Transverse colon (tissue), 4 donors: ENCODE results near the gene PEX13.

ENCODE experiments used
- POLR2A ChIP-seq: fragments of 450-650 bp; IDR thresholded peaks from one replicate; pipeline ENCODE4 v1.6.1; 2016; ENCODE audit warnings: antibody characterized with exemption, mild to moderate bottlenecking, moderate library complexity
- POLR2AphosphoS5 ChIP-seq, 3 donors: sonication (generic); formaldehyde crosslinking; IDR thresholded peaks; one replicate each; pipeline ENCODE4 v1.6.1; 2016; ENCODE audit warnings: antibody characterized with exemption in 3 of 3
- TF ChIP-seq, protein P1 (sequence below), 5 experiments: fragments of 200-600 bp in 3 of 5; fragments of 450-650 bp in 2 of 5; sonication (generic) in 3 of 5; IDR thresholded peaks; 1 replicate in 2 of 5; 2 replicates in 3 of 5; pipeline ENCODE4 v1.5.1; 2016 to 2017; ENCODE audit warnings: antibody characterized with exemption in 5 of 5, inconsistent platforms in 3 of 5, mild to moderate bottlenecking in 2 of 5, moderate library complexity in 1 of 5

DNA sequence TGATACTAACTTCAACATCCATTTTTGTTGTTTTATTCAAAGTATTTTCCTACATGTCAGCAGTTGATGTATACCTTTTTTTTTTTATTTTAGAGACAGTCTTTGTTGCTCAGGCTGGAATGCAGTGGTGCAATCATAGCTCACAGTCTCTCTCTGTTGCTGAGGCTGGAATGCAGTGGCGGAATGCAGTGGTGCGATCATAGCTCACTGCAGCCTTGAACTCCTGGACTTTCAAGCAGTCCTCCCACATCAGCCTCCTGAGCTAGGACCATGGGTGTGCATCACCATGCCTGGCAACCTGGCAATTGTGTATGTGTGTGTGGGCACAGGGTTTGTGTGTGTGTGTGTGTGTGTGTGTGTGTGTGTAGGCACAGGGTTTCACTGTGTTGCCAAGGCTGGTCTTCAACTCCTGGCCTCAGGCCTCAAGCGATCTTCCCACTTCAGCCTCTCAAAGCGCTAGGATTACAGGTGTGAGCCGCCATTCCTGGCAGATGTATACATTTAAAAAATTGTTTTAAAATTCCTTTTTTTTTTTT, 72.9 kb downstream of the PEX13 start:
- TF ChIP-seq, protein P1, sequence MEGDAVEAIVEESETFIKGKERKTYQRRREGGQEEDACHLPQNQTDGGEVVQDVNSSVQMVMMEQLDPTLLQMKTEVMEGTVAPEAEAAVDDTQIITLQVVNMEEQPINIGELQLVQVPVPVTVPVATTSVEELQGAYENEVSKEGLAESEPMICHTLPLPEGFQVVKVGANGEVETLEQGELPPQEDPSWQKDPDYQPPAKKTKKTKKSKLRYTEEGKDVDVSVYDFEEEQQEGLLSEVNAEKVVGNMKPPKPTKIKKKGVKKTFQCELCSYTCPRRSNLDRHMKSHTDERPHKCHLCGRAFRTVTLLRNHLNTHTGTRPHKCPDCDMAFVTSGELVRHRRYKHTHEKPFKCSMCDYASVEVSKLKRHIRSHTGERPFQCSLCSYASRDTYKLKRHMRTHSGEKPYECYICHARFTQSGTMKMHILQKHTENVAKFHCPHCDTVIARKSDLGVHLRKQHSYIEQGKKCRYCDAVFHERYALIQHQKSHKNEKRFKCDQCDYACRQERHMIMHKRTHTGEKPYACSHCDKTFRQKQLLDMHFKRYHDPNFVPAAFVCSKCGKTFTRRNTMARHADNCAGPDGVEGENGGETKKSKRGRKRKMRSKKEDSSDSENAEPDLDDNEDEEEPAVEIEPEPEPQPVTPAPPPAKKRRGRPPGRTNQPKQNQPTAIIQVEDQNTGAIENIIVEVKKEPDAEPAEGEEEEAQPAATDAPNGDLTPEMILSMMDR (IDR thresholded peaks at IDR 0.05), result no peak
- TF ChIP-seq POLR2A, result no peak
- TF ChIP-seq POLR2AphosphoS5 (IDR thresholded peaks at IDR 0.05), result no peak
